HCT116 (cell line): ENCODE data around the gene POLR1B.

Source experiments
- CEBPB ChIP-seq: IDR thresholded peaks from 2 replicates; pipeline ENCODE4 v1.6.1; 2012; ENCODE audit warnings: low read depth
- EGR1 ChIP-seq: IDR thresholded peaks from 2 replicates; pipeline ENCODE4 v1.6.1; 2012; ENCODE audit warnings: low read depth
- ELF1 ChIP-seq: IDR thresholded peaks from 2 replicates; pipeline ENCODE4 v1.6.1; 2012; ENCODE audit warnings: low read depth, borderline replicate concordance
- EZH2 ChIP-seq: fragments of 200-600 bp; sonication (generic); IDR thresholded peaks from 2 replicates; pipeline ENCODE4 v1.6.1; 2017; ENCODE audit warnings: antibody characterized with exemption, mixed run types
- POLR2AphosphoS5 ChIP-seq: IDR thresholded peaks from 2 replicates; pipeline ENCODE4 v1.6.1; 2011; ENCODE audit warnings: mild to moderate bottlenecking, low read depth, low read length, moderate library complexity
- RAD21 ChIP-seq: IDR thresholded peaks from 2 replicates; pipeline ENCODE4 v1.6.1; 2012; ENCODE audit warnings: low read depth, mild to moderate bottlenecking
- SIN3A ChIP-seq: IDR thresholded peaks from 2 replicates; pipeline ENCODE4 v1.6.1; 2012; ENCODE audit warnings: low read depth
- SP1 ChIP-seq: IDR thresholded peaks from 2 replicates; pipeline ENCODE4 v1.6.1; 2012; ENCODE audit warnings: low read depth
- SRF ChIP-seq: IDR thresholded peaks from 2 replicates; pipeline ENCODE4 v1.6.1; 2012; ENCODE audit warnings: low read depth
- YY1 ChIP-seq: IDR thresholded peaks from 2 replicates; pipeline ENCODE4 v1.6.1; 2011; ENCODE audit warnings: low read length, low read depth, moderate library complexity, mild to moderate bottlenecking; ENCODE audit not compliant: insufficient replicate concordance; ENCODE audit errors: extremely low read depth
- ZNF274 ChIP-seq: fragments of 200-500 bp; sonication (Bioruptor generic); IDR thresholded peaks from 2 replicates; pipeline ENCODE4 v1.6.1; 2014; ENCODE audit warnings: mild to moderate bottlenecking, low read depth, low read length, inconsistent platforms
- TF ChIP-seq, protein P1 (sequence below), 3 experiments: fragments of 200-600 bp in 1 of 3; sonication (generic) in 1 of 3; IDR thresholded peaks in 2 of 3; conservative IDR thresholded peaks in 1 of 3; 2 replicates each; pipeline ENCODE4 v1.5.1; 2012 to 2017; ENCODE audit warnings: low read depth in 2 of 3, low read length in 2 of 3, antibody characterized with exemption in 1 of 3, borderline replicate concordance in 1 of 3, control low read depth in 1 of 3, mild to moderate bottlenecking in 1 of 3, mixed read lengths in 1 of 3, mixed run types in 1 of 3, moderate library complexity in 1 of 3; ENCODE audit not compliant: insufficient read depth in 1 of 3
- TF ChIP-seq, protein P2 (sequence below): IDR thresholded peaks from 2 replicates; pipeline ENCODE4 v1.6.1; 2012; ENCODE audit warnings: low read depth
- TF ChIP-seq, protein P3 (sequence below): IDR thresholded peaks from 2 replicates; pipeline ENCODE4 v1.6.1; 2012

DNA sequence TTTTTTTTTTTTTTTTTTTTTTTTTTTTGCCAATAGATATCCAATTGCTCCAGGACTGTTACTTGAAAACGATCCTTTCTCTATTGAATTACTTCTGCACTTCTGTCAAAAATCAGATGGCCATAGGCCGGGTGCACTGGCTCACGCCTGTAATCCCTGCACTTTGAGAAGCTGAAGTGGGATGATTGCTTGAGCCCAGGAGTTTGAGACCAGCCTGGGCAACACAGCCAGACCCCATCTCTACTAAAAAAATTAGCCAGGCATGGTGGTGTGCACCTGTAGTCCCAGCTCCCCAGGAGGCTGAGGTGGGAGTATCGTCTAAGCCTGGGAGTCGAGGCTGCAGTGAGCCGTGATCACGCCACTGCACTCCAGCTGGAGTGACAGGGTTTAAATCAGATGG is 37.8 kb downstream of the POLR1B start:
- TF ChIP-seq, protein P1, sequence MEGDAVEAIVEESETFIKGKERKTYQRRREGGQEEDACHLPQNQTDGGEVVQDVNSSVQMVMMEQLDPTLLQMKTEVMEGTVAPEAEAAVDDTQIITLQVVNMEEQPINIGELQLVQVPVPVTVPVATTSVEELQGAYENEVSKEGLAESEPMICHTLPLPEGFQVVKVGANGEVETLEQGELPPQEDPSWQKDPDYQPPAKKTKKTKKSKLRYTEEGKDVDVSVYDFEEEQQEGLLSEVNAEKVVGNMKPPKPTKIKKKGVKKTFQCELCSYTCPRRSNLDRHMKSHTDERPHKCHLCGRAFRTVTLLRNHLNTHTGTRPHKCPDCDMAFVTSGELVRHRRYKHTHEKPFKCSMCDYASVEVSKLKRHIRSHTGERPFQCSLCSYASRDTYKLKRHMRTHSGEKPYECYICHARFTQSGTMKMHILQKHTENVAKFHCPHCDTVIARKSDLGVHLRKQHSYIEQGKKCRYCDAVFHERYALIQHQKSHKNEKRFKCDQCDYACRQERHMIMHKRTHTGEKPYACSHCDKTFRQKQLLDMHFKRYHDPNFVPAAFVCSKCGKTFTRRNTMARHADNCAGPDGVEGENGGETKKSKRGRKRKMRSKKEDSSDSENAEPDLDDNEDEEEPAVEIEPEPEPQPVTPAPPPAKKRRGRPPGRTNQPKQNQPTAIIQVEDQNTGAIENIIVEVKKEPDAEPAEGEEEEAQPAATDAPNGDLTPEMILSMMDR (IDR thresholded peaks at IDR 0.05 in 2 of 3, conservative IDR thresholded peaks at IDR 0.05 in 1 of 3; ENCODE audit: borderline replicate concordance in 1 of 3, insufficient read depth in 1 of 3, low read depth in 2 of 3, low read length in 2 of 3): no peak
- TF ChIP-seq CEBPB (no peak), POLR2AphosphoS5 (no peak), ELF1 (no peak), EGR1 (no peak), EZH2 (no peak), ZNF274 (no peak), SIN3A (no peak), RAD21 (no peak), YY1 (no peak), SRF (no peak), SP1 (no peak)
- TF ChIP-seq, protein P2, sequence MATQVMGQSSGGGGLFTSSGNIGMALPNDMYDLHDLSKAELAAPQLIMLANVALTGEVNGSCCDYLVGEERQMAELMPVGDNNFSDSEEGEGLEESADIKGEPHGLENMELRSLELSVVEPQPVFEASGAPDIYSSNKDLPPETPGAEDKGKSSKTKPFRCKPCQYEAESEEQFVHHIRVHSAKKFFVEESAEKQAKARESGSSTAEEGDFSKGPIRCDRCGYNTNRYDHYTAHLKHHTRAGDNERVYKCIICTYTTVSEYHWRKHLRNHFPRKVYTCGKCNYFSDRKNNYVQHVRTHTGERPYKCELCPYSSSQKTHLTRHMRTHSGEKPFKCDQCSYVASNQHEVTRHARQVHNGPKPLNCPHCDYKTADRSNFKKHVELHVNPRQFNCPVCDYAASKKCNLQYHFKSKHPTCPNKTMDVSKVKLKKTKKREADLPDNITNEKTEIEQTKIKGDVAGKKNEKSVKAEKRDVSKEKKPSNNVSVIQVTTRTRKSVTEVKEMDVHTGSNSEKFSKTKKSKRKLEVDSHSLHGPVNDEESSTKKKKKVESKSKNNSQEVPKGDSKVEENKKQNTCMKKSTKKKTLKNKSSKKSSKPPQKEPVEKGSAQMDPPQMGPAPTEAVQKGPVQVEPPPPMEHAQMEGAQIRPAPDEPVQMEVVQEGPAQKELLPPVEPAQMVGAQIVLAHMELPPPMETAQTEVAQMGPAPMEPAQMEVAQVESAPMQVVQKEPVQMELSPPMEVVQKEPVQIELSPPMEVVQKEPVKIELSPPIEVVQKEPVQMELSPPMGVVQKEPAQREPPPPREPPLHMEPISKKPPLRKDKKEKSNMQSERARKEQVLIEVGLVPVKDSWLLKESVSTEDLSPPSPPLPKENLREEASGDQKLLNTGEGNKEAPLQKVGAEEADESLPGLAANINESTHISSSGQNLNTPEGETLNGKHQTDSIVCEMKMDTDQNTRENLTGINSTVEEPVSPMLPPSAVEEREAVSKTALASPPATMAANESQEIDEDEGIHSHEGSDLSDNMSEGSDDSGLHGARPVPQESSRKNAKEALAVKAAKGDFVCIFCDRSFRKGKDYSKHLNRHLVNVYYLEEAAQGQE: no peak
- TF ChIP-seq, protein P3, sequence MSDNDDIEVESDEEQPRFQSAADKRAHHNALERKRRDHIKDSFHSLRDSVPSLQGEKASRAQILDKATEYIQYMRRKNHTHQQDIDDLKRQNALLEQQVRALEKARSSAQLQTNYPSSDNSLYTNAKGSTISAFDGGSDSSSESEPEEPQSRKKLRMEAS: no peak
